HPDE6-E6E7 (cell line): ENCODE measurements around the gene MECP2.
"Not testable (repeated sequence)": the region's sequence is repeated elsewhere in the genome, so short reads cannot be mapped to it uniquely, and the experiment has no call there.

Experiments
- DNase-seq: peaks from one replicate; pipeline ENCODE4 v3.0.0; 2011; ENCODE audit warnings: missing footprints; ENCODE audit errors: extremely low spot score

Gene MECP2

GRCh38 chrX:154017766-154018517 is 79.6 kb downstream of the MECP2 start:
- DNase-seq, result no peak

- no peak for DNase-seq
These were observed 81.0 kb downstream of the MECP2 start for GRCh38 chrX:154016366-154017076.

- DNase-seq, result no peak
These were observed 81.8 kb downstream of the MECP2 start for GRCh38 chrX:154015581-154016264.

GRCh38 chrX:154014429-154015380 is 82.8 kb downstream of the MECP2 start:
- DNase-seq, result no peak

- no peak for DNase-seq
These were observed 83.7 kb downstream of the MECP2 start for GRCh38 chrX:154013614-154014360.

- no peak for DNase-seq
These were observed 84.5 kb downstream of the MECP2 start for GRCh38 chrX:154013001-154013421.

- no peak for DNase-seq
These were observed 85.1 kb downstream of the MECP2 start for GRCh38 chrX:154012336-154012991.

GRCh38 chrX:154011376-154012335 is 85.9 kb downstream of the MECP2 start:
- DNase-seq, result no peak

GRCh38 chrX:154010330-154011087 is 87.0 kb downstream of the MECP2 start:
- no peak for DNase-seq

GRCh38 chrX:154008521-154008920 is 89.0 kb downstream of the MECP2 start:
- DNase-seq, result no peak

- no peak for DNase-seq
These were observed 90.6 kb downstream of the MECP2 start for GRCh38 chrX:154006947-154007346.

GRCh38 chrX:154004315-154004714 is 93.2 kb downstream of the MECP2 start:
- no peak for DNase-seq

GRCh38 chrX:154002215-154002719 is 95.2 kb downstream of the MECP2 start:
- DNase-seq, result peak; percentile 58

- no peak for DNase-seq
These were observed 97.5 kb downstream of the MECP2 start for GRCh38 chrX:154000051-154000450.

- no peak for DNase-seq
These were observed 98.0 kb downstream of the MECP2 start for GRCh38 chrX:153999359-154000037.

- no peak for DNase-seq
These were observed 102.0 kb downstream of the MECP2 start for GRCh38 chrX:153995504-153995903.

GRCh38 chrX:153994398-153994797 is 103.1 kb downstream of the MECP2 start:
- not testable (repeated sequence) for DNase-seq
